ENCODE data around the gene CTPS1.

The CTPS1 gene

DNA sequence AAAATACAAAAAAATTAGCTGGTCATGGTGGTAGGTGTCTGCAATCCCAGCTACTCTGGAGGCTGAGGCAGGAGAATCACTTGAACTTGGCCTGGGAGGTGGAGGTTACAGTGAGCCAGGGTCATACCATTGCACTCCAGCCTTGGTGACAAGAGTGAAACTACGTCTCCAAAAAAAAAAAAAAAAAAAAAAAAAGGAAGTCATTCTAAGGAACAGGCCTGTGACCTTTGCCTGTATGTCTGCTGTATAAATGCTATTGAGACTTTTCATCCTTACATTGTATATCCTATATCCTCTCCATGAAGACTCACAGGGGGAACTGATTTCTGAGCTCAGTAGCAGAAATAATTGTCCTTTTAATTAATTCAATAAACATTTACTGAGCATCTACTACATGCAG lies 7.5 kb upstream of the CTPS1 start:
- peak; percentile 20 for DNase-seq

DNA sequence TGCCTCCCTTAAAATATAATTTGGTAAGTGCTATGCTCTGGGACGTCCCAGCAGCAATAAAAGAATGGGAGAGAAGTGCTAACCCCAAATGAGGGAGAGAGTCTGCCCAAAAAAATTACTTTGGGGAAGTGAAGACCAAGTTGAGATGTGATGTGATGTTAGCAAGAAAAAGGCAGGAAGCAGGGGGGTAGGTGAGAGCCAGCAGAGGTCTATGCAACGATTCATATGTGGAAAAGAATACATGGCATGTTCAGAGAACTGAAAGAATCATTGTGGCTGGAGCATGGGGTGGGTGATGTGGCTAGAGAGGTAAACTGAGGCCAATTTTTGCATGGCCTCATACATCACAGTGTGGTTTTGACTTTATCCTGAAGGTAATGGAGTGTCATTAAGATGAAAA lies 5.6 kb upstream of the CTPS1 start:
- DNase-seq: no peak

DNA sequence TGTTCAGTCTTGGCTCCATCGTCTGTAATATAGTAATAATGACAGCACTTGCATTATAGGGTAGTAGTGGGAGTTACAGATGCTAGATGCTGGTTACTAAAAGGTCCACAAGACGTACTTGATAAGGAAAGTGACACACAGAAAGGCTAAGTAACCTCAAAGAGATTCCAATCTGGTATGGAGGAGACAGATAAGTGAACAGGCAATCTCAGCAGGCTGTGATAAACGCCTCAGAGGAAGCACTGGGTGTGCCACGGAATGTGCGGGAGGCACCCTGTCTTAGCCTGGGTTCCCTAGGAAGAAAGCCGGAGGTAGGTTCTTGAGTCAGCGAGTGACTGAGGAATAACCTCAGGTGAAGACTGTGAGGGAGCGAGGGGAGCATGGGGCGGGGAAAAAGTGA lies 4.6 kb upstream of the CTPS1 start:
- peak; percentile 80 for DNase-seq

DNA sequence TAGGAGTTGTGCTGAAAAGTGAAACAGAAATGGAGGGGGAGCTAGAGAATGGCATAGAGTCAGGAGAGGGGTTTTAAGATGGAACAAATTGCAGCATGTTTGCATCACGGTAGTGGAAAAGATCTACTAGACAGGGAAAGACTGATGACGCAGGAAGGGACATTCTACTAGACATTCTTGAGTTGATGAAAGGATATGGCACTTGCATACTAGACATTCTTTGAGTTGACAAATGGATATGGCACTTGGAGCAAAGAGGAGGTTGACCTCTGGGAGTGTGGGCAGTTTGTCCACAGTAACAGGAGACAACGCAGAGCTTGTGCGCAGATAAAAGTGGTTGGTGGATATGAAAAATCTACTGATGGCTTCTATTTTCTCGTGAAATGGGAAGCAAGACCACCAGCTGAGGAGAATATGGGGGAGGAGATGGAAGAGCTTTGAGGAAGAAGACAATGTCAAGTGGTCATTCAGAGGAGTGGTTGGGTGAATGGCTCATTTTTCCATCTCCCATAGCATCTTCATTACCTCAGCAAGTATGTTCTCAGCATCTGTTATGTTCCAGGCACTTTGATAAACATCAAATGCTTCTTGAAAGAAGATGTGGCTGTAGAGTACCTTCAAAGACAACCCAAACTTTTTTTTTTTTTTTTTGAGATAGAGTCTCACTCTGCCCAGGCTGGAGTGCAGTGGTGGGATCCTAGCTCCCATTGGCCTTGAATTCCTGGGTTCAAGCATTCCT lies 2.4 kb upstream of the CTPS1 start:
- no peak for DNase-seq

DNA sequence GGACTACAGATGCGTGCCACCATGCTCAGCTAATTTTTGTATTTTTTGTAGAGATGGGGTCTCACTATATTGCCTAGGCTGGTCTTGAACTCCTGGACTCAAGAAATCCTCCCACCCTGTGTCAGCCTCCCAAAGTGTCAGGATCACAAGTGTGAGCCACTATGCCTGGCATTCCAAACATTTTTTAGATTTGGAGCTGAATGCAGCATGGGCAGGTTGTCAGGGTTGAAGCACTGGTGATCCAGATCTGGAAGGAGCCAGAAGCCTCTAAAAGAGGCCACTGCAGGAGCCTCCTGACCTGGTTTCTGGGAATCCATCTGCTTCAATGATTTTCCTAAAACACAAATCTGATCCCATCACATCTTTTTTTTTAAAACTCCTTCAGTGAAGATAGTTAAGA lies 1.8 kb upstream of the CTPS1 start:
- DNase-seq: no peak

DNA sequence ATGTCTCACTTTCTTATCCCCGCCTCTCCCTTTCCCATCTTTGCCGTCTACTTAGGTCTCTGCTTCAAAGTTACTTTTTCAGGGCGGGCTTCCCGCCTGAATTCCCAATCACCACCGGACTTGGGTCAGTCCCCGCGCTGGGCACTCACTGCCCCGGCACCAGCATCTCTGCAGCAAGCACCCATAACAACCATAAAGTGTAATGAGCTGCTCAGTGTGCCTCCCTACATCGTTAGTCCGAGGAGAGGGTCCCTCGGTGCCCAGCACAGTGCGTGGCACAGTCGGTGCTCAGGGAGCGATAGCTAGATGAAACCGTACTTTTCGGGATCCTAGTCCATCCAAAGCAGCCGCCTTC lies 633 bp upstream of the CTPS1 start:
- no peak for DNase-seq

DNA sequence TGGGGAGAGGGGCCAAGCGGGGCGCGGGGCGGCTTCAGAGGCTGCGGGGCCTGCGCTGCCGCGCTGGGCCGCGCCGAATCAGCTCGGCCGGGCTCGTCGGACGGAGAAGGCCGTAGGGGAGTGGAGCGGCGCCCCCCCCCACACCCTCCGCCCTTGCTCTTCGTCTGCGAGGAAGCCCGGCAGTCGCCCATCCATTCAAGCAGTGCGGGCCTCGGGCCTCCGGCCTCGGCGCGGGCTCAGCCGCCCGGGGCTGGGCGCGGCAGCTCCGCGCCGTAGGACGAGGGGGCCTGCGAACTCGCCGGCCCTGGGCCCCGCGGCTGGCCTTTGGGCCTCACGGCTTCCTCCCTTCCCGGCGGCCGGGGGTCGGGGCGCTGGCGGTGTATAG lies 564 bp downstream of the CTPS1 start:
- DNase-seq: no peak

DNA sequence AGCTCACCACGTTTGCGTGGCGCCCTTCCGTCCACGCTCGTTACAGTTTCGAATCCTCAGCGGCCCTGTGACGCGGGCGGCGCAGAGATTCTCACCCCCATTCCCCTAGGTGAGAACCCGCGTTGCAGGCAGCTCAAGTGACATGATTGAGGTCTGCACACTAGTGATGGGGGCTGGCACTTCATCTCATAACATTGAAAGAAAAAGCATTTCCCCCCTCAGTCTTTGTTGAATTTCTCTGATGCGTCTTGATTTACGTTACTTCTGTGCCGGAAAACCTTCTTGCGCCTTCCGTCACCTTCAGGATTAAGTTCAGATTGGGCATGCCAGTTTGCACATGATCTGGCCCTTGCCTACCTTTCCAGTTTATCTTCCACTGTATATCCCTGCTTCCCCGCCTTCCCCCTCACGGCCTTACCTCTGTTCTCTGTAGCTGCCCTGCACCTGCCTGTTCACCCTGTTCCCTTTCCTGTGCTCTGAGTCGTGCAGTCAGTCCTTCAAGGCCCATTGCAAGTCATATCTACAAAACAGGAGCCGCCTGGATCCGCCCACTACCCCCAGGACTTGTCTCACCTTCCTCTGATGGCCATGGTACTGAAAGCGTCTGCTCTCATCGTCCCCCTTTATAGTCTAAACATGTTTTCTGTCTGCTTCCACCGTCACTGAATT lies 1.1 kb downstream of the CTPS1 start:
- DNase-seq: peak; percentile 58

DNA sequence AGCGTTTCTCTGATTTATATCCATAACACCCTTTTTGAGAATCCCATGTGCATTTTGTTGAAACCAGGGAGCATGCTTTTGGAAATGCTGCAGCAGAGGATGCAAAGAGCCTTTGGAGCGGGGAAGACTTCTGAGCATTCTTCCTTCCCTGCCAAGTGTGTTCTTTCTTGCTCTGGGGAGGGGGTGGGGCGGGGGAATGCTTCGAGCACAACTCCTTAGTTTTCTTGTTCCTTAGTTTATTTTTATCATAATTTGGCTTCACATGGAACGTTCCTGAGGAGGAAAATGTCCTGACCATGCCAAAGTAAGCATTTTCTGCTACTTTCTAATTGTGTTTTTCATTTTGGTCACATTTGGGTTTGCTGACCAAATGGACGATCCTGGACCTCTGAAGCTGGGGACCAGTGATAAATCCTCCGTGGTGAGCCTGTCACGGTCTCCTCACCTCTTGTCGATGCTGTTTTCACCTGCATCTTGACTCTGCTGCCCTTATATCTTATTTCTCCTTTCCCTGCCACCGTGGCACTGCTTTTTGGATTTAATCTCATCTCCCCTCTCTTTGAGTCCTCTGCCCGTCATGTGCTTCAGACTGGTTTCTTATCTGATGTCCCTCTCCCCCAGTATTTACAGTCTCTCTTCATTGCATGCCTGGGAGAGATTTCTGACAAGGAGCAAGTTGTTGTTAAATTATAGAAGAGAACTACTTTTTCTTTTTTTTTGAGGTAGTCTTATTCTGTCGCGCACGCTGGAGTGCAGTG lies 2.4 kb downstream of the CTPS1 start:
- peak; percentile 70 for DNase-seq

DNA sequence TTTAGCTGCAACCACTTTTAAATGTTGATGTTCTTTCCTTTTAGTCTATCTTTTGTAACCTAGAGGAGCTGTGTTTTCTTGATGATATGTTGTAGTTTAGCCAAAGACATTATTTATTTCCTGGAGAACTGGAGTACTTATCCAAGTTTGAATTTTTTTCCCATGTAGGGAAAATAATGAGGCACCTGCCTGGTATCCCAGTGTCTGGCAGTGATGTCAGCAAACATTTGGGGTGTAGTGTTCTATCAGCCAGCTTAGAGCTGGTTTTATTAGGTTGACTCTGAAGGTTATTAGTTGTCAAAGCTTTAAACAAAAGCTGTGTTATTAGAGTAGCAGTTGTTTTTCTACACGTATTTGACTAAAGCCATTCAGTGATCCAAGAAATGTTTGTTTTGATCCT lies 3.2 kb downstream of the CTPS1 start:
- no peak for DNase-seq

DNA sequence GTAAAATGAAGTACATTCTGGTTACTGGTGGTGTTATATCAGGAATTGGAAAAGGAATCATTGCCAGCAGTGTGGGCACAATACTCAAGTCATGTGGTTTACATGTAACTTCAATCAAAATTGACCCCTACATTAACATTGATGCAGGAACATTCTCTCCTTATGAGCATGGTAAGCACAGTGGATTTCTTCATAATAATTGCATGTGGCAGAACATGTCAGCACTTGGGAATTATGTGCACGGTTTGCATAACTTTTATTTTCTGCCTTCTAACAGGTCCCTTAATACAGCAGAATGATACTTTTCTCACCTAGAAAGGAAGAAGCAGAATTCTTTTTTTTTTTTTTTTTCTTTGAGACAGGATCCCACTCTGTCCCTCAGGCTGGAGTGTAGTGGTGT lies 3.8 kb downstream of the CTPS1 start:
- DNase-seq: no peak

DNA sequence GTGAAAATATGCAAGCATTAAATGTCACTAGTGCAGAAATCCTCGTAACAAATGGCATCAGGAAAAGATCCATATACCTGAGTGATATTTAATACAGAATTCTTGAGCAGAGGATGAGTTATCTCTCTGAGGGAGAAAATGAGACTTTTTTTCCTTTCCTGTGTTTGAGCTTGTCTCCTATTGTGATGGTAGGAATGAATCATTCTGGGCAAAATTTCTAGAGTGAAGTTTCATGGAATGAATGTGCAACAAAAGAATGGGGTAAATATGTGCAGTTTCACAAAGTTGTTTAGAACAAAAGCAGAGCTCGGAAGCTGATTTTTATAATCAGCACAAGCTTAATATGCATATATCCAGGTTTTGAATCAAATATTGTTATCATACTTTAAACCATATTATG lies 4.6 kb downstream of the CTPS1 start:
- DNase-seq: no peak

DNA sequence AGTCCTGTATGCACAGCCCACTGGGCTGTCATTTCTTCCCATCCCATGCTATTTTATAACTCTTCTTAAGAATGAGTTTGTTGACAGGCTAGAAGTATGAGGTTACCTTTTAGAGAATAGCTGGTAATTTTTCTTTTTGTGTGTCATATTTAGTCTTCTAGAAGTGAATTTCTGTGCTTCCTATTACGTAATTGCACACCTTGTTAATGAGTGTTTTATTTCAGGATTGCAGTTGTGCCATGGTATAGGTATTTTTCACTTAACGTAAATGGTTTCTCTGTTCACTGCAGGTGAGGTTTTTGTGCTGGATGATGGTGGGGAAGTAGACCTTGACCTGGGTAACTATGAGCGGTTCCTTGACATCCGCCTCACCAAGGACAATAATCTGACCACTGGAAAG lies 5.0 kb downstream of the CTPS1 start:
- DNase-seq: no peak

DNA sequence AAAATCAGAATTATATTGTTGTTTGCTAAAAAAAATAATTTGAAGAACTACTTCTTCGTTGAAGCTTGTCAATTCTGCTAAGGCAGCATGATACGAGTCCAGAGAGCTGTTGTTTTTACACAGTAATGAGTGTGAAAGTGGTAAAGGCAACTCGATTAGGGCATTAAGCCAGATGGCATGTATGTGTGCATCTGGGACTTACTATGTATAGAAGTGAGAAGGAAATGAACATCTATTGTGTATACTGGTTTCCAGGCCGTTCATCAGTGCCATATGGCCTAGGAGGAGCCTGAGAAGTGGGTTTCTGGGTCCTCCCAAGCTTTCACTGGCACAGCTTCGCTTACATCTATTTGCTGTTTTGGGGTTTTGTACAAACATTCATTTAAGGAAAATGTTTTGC lies 5.7 kb downstream of the CTPS1 start:
- DNase-seq: no peak

DNA sequence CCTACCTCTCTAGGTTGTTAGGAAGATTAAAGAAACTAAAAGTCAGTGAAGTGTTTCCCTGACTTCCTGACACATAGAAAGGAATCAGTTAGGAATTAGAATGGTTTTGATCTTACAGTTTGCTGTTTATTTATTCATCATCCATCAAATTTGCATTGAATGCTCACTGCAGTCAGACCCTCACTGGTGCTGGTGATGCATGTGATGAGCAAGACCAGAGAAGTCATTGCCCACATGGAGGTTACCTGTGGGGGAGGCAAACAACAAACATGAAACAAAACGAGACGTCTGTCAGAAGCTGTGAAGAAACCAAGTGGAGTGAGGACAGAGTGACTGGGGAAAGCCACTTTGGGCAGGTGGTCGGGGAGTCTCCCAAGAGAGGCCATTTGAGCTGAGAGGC lies 6.4 kb downstream of the CTPS1 start:
- DNase-seq: no peak

DNA sequence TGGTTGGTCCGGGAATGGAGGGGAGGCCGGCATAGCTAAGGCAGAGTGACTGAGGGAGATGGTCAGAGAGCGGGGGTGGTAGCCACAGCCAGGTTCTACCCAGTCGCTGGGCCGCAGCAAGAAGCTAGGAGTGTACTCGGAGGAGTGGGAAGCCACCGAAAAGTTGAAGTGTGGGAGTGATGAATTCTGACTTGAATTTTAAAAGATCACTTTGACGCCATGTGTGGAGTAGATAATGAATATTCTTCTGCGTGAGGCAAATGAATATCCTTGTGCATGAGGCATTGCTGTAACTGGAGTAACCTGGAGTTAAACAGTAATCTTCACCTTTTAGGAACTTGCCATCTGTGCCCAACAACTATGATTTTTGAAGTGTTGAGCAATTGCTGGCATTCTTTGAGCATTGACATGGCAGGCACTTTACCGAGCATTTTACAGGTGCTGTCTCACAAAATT lies 6.9 kb downstream of the CTPS1 start:
- DNase-seq: no peak

DNA sequence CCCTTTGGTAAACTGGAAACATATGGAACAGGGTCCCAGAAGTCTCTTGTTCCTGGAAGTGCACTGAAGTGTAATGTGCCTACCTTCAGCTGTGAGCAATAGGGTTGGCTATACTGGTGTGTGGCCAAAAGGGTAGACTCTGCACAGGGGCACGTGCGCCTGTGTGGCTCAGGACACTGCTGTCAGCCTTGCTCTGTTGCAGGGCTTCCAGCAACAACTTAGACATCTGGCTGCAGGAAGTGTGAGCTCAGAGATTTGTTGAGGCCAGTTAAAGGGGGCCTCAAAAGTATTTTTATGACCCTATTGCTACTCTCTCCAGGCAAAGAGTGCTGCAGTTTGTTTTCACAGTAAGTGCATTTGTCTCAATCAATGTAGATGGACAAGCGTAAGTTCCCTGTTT lies 7.5 kb downstream of the CTPS1 start:
- no peak for DNase-seq

DNA sequence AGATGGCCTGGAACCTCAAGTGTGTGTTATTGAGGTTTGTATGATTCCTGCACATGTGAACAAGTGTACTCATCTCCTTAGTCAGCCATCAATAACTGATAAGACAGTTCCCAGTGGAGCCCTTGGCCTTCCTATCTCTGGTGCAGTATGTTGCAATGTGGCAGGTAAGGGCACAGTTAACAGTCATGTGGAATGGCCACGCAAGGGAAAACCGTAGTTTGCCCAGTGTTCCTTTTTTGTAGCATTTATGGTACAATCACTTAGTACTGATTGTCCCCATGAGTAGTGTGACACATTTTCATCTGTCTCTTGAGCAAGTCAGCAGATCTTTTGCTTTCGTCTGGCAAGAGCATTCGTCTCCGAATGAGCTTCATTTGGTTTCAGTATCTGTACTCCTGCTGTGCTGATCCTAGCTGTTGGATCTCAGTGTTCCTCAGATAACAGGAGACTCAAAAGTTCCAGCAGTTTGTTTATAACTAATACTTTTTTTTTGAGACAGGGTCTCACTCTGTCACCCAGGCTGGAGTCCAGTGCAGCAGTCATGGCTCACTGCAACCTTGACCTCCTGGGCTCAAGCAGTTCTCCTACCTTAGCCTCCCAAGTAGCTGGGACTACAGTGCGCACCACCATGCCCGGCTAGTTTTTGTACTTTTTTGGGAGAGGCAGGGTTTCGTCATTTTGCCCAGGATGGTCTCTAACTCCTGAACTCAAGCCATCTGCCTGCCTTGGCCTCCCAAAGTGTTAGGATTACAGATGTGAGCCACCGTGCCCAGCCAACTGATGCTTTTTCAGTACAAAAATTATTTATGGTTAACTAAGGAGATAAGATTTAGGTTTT lies 8.2 kb downstream of the CTPS1 start:
- no peak for DNase-seq

DNA sequence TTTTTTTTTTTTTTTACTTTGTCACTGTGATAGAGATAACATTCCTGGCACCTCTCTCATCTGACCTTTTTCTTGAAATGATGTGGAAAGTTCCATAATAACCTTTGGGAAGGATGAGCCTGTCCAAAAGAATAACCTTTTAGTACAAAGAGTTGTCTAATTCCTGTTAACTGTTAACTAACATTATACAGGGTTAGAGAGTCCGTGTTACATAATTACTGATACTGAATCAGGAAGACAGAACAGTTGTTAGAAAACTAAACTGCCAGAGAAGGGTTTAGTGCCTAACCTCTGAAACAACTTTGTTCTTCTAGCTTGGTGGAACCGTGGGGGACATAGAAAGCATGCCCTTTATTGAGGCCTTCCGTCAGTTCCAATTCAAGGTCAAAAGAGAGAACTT lies 8.8 kb downstream of the CTPS1 start:
- no peak for DNase-seq

DNA sequence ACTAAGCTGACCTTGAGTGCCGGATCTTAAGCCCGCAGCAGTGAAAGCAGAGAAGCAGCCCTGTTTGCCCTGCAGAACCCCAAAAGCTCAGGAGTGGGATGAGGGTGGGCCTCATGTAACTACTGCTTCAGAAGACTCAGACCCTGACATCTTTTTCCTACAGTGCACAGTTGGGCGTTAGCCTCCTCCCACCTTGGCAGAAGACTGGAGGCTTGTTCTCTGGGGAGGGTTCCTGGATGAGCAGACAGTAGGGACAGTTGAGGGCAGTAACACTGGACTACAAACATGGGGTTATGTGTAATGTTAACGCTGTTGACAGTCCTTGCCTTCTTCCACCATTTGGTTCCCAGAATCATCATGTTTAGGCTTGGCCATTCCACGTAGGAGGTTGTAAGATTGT lies 9.6 kb downstream of the CTPS1 start:
- no peak for DNase-seq

DNA sequence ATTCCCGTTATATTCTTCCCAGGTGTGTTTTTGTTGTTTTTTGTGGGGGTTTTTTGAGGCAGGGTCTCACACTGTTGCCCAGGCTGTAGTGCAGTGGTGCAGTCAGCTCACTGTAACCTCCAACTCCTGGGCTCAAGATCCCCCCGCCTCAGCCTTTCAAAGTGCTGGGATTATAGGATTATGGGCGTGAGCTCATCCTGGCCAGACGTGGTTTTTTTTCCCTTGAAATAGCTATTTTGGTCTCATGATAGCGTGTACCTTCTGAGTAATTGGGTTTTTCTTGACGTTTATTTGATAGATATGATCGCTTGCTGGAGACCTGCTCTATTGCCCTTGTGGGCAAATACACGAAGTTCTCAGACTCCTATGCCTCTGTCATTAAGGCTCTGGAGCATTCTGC lies 17.6 kb downstream of the CTPS1 start:
- DNase-seq: no peak

DNA sequence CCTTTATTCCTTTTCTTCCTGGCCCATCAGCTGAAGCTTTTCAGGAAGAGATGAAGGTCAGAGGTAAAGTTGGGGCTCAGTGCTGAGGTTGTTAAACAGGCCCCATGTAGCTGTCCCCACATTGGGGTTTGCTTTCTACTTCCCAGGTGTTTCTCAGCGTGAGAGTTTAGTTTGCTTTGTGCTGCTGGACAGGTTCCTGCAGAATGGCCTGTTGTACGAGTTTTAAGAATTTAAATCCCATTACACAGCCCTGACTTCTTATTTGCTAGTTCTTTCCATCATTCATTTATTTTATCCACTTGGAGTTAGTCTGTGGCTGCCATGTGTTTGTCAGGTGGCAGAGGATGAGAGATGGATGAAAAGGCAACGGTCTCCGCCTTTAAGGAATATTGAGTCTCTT lies 19.2 kb downstream of the CTPS1 start:
- DNase-seq: no peak

DNA sequence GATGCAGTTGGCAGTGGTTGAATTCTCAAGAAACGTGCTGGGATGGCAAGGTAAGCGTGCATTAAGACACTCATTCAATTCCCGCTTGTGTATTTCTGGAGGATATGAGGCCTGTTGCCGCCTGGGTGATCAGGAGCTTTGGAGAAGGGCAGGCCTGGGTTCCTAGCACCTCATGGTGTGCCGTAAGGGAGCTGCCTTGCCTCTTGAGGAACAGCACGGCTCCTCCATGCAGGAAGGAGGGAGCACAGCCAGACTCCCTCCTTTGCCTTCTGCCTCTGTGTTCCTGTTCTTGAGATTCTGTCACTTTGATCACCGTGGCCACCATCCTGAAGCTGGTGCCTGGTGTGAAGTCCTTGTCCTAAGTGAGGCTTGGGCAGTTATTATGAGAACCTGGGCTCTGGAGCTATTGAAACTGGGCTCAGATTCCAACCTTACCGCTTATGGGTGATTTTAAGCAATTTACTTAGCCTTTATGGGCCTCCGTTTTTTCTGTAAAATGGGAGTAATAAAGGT lies 23.7 kb downstream of the CTPS1 start:
- DNase-seq: no peak

All from hematopoietic multipotent progenitor cell treated with erythropoietin and hydrocortisone succinate and interleukin-3 and kit ligand, for 4 days (in vitro differentiated cells).